BJ (cell line): ENCODE results near the gene SRL. TPM values are rescaled to one million over a fixed set of nuclear protein-coding genes. Genes with fewer than 3 reads are reported as not detected.

Experiments used
- CTCF ChIA-PET: fragments of 350-600 bp; formaldehyde crosslinking; extraction: SDS; loops from one replicate; lab custom pipeline; 2021; ENCODE audit warnings: antibody characterized with exemption, inconsistent platforms; lab: Yijun Ruan, JAX
- POLR2A ChIA-PET: fragments of 300-600 bp; sonication (Branson Sonifier 250); formaldehyde crosslinking; extraction: SDS; loops from one replicate; lab custom pipeline; 2021; ENCODE audit warnings: antibody characterized with exemption; lab: Charles Lee
- DNase-seq: peaks from one replicate; pipeline ENCODE4 v3.0.0-alpha.2; 2011; ENCODE audit warnings: low read depth
- H3K27me3 ChIP-seq: 2 replicates; pipeline ENCODE4 v1.6.0; 2011; ENCODE audit warnings: low read length; ENCODE audit not compliant: control insufficient read depth, insufficient read depth
- H3K36me3 ChIP-seq: 2 replicates; pipeline ENCODE4 v1.5.1; 2011; ENCODE audit warnings: low read length; ENCODE audit not compliant: control insufficient read depth, insufficient read depth
- H3K4me3 ChIP-seq: 2 replicates; pipeline ENCODE4 v1.5.1; 2011; ENCODE audit warnings: low read depth, mild to moderate bottlenecking, control low read depth, low read length
- polyA plus RNA-seq: library from polyadenylated mRNA; depleted of rRNA; stranded (reverse); fragments of >200 nt; gene quantifications from 2 replicates; pipeline ENCODE4 v1.2.3, GENCODE V29; 2011
- TF ChIP-seq, protein P1 (sequence below): IDR thresholded peaks from 2 replicates; pipeline ENCODE4 v1.5.1; 2011; ENCODE audit warnings: low read depth, mild to moderate bottlenecking, control low read depth, inconsistent platforms, low read length, moderate library complexity; ENCODE audit not compliant: insufficient read depth

Gene SRL
- polyA plus RNA-seq, 1 experiment, result not detected

DNA sequence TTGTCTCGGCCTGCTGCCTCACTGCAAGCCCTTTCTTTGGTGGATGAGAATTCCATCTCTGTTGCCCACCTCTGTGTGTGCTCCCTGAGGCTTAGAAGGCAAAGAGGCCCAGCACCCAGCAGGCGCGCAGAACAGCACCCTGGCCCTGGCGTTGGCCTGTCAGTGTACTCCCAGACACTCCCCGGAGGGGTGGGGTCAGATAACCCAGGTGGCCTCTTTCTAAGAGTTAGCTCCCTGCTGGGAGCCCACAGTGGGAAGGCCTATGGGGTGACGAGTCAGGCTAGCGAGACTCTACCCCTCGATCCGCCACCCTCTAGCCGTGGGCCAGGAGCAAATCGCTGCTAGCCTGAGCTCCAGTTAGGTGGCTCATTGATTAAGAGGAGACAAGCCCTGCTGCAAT, 38.1 kb downstream of the SRL start:
- POLR2A ChIA-PET, result no interaction called here
- H3K36me3 ChIP-seq, result no peaks in the 10 kb centered on the region
- TF ChIP-seq, protein P1, sequence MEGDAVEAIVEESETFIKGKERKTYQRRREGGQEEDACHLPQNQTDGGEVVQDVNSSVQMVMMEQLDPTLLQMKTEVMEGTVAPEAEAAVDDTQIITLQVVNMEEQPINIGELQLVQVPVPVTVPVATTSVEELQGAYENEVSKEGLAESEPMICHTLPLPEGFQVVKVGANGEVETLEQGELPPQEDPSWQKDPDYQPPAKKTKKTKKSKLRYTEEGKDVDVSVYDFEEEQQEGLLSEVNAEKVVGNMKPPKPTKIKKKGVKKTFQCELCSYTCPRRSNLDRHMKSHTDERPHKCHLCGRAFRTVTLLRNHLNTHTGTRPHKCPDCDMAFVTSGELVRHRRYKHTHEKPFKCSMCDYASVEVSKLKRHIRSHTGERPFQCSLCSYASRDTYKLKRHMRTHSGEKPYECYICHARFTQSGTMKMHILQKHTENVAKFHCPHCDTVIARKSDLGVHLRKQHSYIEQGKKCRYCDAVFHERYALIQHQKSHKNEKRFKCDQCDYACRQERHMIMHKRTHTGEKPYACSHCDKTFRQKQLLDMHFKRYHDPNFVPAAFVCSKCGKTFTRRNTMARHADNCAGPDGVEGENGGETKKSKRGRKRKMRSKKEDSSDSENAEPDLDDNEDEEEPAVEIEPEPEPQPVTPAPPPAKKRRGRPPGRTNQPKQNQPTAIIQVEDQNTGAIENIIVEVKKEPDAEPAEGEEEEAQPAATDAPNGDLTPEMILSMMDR, result no peak
- DNase-seq, result no peak
- no peaks in the 10 kb centered on the region for H3K27me3 ChIP-seq
- H3K4me3 ChIP-seq, result no peak overlapping the region
- CTCF ChIA-PET, result interaction anchor here (1.1 to 1.9 kb wide), 2 partner anchors 10 to 50 kb away, joined by 5 to 7 read pairs; no protein-coding TSS in a partner anchor

DNA sequence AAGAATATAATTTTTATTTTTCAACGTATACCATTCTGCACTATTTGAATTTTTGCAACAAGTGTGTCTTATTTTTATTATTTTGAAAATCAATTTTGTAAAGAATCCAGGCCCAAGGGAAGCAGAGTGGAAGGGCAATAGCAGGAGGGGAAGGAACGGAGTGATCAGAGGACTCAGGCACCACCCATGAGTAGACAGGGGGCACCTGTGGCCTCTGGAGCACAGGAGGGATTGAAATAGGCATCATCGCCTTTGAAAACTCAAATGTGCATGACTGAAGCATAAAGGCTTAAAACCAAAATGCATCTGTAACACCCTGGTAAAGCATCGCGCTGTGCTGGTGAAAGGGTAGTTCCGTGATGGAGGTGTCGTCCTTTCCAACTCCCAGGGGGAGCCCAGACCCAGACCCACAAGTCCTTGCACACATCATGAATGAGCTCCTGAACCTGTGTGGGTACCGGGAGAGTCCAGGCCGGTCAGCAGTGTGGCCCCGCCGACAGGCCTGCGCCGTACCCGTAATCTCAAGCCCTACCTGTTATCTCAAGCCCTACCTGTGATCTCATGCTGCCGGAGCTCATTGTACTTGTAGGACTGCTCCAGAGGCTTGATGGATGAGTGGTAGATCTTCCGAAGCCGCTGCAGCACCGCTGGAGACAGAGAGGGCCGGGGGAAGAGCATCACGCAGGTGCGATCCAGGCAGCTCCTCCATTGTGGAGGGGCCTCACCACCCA, 39.1 kb downstream of the SRL start:
- POLR2A ChIA-PET, result no interaction called here
- CTCF ChIA-PET, result interaction anchor here (1.1 to 1.9 kb wide), 2 partner anchors 11 to 51 kb away, joined by 5 to 7 read pairs; no protein-coding TSS in a partner anchor
- DNase-seq, result no peak
- TF ChIP-seq, protein P1, result no peak
- no peak overlapping the region for H3K4me3 ChIP-seq
- no peaks in the 10 kb centered on the region for H3K27me3 ChIP-seq
- H3K36me3 ChIP-seq, result no peaks in the 10 kb centered on the region

DNA sequence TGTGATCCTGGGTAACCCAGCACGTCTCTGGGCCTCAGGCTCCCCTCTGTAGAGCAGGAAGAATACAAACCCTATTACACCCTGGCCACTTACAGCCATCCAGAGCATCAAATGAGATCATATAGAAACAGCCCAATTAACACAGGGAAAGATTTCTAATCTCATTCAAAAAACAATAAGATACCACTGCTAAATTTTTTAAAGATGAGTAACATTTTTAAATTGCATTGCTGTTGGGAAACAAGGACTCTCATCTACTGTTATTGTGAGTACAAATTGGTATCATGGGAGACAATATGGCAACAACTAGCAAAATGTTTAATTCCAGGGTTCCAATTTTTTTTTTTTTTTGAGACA, 41.1 kb downstream of the SRL start:
- Histone ChIP-seq H3K27me3 (no peaks in the 10 kb centered on the region), H3K36me3 (no peaks in the 10 kb centered on the region), H3K4me3 (no peak overlapping the region)
- peak; percentile 28 for DNase-seq
- ChIA-PET CTCF (interaction anchor here (0.6 to 5.5 kb wide), 24 partner anchors 9 to 262 kb away, joined by 3 to 76 read pairs (median 5); partner anchors contain the start of gene TFAP4), POLR2A (interaction anchor here (0.7 kb wide), 1 partner anchor 159 kb away, joined by 3 read pairs; no protein-coding TSS in a partner anchor)
- TF ChIP-seq, protein P1, result no peak

DNA sequence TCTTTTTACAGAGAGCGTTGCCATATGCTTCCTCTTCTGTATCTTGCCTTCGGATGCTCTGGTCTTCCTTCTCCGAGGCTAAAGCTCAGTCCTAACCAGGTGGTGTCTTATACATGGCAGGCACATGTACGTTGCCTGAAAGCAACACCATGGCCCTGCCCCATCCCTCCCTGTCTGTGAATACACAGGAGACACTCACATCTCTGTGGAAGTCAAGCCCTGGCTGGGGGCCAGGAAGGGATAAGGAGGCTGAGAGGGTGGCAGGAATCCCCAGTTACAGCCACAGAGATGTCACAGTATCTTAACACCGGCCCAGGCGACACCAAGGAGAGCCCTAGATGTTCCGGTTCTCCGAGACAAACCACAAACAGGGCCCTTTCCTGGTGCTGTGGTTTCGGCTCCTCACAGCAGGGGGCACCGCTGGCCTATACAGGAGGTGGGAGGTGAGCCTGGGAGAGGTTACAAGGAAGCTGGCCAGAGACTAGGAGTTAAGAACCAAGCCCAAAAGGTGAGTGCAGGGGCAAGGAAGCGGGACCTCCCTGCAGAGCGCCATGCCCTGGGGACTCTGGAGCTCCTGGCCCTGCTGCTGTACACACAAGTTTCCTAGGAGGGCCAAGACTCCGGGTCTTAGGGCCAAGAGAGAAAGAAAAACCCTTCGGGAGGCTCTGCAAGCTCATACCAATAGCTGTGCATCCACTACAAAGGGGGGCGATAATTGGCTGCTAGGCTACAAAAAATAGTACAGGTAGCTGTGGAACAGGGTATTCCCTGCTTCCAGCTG, 41.7 kb downstream of the SRL start:
- DNase-seq, result peak; percentile 7
- Histone ChIP-seq H3K4me3 (no peak overlapping the region), H3K27me3 (no peaks in the 10 kb centered on the region), H3K36me3 (no peaks in the 10 kb centered on the region)
- ChIA-PET CTCF (interaction anchor here (0.6 to 5.5 kb wide), 25 partner anchors 9 to 261 kb away, joined by 3 to 76 read pairs (median 5); partner anchors contain the start of gene TFAP4), POLR2A (interaction anchor here (0.7 kb wide), 1 partner anchor 158 kb away, joined by 3 read pairs; no protein-coding TSS in a partner anchor)
- TF ChIP-seq, protein P1, result peak; percentile 77

DNA sequence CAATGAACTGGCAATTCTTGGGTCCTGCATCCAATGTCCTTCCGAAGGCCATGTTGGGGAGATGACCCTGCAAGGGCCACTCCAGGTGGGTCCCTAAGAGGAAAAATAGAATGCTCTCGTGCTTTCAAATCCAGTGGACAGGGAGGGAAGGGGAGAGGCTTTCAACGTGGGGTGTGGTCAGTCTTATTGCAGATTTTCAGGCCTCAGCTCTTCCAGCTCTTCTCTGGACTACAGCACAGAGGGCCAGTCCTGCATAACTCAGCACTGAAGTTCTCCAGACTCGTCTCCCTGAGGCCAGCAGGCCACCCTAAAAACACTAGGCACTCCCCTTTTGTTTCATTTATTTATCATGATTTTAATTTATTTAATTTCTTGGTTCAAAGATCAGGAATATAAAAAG, 43.1 kb downstream of the SRL start:
- H3K4me3 ChIP-seq, result no peak overlapping the region
- no peaks in the 10 kb centered on the region for H3K27me3 ChIP-seq
- ChIA-PET POLR2A (no interaction called here), CTCF (interaction anchor here (1.2 to 5.5 kb wide), 3 partner anchors 55 to 131 kb away, joined by 4 to 76 read pairs (median 12); no protein-coding TSS in a partner anchor)
- TF ChIP-seq, protein P1, result no peak
- H3K36me3 ChIP-seq, result no peaks in the 10 kb centered on the region
- no peak for DNase-seq
